GM21360 (cell line): ENCODE results near the gene OSMR.
"Not testable (repeated sequence)": the region's sequence is repeated elsewhere in the genome, so short reads cannot be mapped to it uniquely, and the experiment has no call there.

Experiments used
- ATAC-seq: cut with Tn5 transposase; IDR thresholded peaks from one replicate; pipeline ENCODE4 v1.9.1; 2021; ENCODE audit warnings: mild to moderate bottlenecking, moderate library complexity; ENCODE audit not compliant: unreplicated experiment

Gene OSMR

GRCh38 chr5:38830521-38831051 lies 15.2 kb upstream of the OSMR start:
- ATAC-seq, result no peak

- ATAC-seq, result no peak
Measured at GRCh38 chr5:38831117-38831516, 14.7 kb upstream of the OSMR start.

- no peak for ATAC-seq
Measured at GRCh38 chr5:38831909-38832308, 13.9 kb upstream of the OSMR start.

GRCh38 chr5:38832810-38833209 lies 13.0 kb upstream of the OSMR start:
- no peak for ATAC-seq

- no peak for ATAC-seq
Measured at GRCh38 chr5:38835887-38836286, 9.9 kb upstream of the OSMR start.

DNA sequence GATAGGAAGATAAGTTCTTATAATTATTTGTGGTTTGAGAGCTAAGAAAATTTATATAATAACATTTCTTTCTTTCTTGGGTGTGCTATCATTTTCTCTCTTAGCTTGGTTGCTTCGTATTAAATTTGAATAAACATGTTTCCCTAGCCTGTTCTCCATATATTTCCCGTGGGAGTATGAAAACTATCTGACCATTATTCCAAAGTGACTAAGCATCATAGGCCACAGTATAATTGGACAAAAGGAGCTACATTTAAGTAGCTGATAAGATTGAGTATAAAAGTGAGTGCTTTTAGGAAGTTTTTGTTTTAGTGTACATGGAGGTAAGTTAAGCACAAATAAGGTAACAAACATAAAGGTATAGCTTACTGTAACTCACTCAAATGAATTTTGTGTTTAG lies 8.4 kb upstream of the OSMR start:
- no peak for ATAC-seq

DNA sequence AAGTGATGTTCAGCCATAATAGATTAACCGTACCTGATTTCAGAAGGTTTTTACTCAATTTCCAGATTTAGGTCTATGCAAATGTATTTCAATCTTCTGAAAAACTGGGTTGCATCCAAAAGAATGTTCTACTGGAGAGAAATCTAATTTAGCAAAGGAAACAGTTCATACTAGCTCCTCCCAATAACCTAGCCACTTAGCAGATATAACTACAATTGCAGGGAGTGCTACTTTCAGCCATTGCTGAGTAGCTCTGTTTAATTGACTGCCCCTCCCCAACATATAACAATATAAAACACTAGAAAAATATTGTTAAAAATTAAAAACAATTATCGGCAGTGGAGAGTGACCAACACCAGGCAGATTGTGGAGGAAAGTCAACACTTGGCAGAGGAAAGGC lies 7.9 kb upstream of the OSMR start:
- ATAC-seq, result no peak

DNA sequence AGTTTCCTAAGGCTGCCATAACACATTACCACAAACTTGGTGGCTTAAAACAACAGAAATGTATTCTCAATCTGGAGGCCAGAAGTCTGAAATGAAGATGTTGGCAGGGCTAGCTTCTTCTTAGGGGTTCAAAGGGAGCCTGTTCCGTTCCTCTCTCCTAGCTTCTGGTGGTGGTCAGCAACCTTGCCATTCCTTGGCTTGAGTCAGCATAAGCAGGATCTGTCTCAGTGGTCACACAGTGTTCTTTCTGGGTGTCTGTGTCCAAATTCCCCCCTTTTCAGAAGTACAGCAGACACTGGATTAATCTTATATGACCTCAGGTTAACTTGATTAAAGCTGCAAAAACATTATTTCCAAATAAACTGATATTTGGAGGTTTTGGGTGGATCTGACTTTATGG lies 2.1 kb upstream of the OSMR start:
- ATAC-seq, result no peak

- ATAC-seq, result no peak
Measured at GRCh38 chr5:38846379-38847011, 683 bp downstream of the OSMR start.

DNA sequence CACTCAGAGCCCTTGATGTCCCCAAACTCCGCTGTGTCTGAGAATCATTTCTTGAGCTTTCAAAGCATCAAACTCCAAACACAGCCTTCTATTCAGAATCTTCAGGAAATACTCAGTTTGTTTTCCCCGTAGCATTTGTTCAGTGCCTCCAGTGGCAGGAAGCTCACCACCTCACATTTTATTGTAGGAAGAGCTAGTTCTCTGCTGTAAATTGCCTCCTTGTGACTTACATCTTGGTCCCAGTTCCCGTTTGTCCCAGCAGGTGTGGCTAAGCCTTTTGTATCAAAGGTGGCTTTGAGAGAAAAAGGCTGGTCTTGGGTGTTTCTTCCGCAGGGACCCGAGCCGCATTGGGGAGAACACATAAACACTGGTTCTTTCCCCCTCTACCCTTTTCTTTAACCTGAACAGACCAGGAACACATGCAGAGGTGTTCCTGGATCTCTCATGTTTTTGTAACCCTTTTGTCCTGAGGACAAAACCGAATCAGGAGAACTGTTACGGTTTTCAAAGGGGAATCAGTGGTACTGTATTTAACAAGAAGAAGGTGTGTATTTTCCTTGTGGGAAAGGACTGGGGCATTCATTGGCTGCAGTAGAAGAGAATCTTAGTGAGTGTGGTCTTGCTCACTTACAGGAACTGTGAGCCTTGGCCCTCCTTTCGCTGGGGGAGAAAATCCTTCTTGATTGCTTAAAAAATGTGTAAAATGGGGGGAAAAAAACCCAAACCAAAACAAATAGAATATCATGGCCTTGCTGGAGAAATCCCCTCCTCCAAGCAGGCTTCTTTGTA lies 1.9 kb downstream of the OSMR start:
- ATAC-seq, result no peak

DNA sequence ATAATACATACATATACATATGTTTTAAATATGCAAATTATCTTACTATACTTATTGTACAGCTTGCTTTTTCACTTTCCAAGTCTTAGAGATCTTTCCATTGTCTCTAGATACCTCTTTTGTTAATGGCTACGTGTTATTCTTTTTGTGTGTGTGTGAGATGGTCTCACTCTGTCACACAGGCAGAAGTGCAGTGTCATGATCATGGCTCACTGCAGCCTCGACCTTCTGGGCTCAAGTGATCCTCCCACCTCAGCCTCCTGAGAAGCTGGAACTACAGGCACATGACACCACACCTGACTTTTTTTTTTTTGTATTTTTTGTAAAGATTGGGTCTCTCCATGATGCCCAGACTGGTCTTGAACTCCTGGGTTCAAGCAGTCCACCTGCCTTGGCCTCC lies 2.8 kb downstream of the OSMR start:
- no peak for ATAC-seq

DNA sequence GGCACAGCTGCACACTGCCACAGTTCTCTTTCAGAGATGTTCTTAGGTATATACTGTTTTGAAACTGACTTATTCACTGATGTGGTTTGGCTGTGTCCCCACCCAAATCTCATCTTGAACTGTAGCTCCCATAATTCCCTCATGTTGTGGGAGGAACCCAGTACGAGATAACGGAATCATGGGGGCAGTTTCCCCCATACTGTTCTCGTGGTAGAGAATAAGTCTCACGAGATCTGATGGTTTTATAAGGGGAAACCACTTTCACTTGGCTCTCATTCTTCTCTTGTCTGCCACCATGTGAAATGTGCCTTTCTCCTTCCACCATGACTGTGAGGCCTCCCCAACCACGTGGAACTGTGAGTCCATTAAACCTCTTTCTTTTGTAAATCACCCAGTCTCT lies 5.8 kb downstream of the OSMR start:
- not testable (repeated sequence) for ATAC-seq

GRCh38 chr5:38853753-38854470 lies 8.1 kb downstream of the OSMR start:
- no peak for ATAC-seq

DNA sequence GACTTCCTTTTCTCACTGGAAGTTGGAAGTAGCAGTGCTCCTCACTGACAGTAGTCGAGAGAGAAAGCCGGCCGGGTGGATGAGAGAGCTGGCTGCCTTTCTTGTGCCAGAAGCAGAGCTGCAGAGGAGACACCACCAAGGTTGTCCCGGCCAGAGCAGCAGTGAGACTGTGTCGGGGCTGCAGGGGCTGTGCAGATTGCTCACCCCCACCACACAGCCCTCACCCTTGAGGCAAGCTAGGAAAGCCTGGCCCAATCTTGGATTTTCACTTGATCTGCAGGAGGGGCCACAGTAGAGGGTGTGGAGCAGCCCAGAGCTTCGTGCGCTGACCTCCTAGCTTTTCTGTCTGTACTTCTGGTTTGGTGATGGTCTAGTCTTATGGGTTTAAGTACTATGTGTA lies 9.1 kb downstream of the OSMR start:
- ATAC-seq, result no peak

GRCh38 chr5:38856660-38857059 lies 10.8 kb downstream of the OSMR start:
- no peak for ATAC-seq

DNA sequence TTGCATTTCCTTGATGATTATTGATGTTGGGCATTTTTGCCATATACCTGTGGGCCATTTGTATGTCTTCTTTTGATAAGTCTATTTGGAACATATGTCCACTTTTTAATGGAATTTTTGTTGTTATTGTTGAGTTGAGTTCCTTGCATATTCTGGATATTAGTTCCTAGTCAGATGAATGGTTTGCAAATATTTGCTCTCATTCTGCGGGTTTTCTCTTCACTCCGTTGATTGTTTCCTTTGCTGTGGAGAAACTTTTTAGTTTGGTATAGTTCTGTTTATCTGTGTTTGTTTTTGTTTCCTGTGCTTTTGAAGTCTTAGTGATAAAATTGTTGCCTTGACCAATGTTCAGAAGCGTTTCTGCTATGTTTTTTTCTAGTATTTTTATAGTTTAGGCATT lies 13.0 kb downstream of the OSMR start:
- ATAC-seq, result no peak

- ATAC-seq, result not testable (repeated sequence)
Measured at GRCh38 chr5:38861986-38862770, 16.4 kb downstream of the OSMR start.

- no peak for ATAC-seq
Measured at GRCh38 chr5:38866362-38867031, 20.7 kb downstream of the OSMR start.

GRCh38 chr5:38867032-38867398 lies 21.2 kb downstream of the OSMR start:
- ATAC-seq, result no peak

DNA sequence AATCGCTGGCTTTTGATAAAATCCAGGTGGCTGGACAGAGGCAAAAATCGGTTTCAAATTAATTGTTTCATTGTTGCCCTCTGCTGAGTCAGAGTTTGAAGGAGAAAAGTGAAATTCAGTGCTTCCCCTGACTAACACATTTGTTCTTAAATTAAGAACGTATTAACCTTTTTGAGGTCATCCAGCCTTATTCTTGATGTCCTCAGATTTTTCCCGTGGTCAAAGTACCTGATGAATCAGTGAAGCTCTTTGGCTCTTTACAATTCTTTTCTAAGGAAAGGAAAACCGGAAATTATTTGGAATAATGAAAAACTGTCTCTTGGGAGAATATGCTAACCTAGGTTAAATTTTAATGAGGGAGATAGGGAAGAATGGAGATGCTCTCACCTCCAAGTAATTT lies 21.6 kb downstream of the OSMR start:
- no peak for ATAC-seq

GRCh38 chr5:38870595-38870994 lies 24.8 kb downstream of the OSMR start:
- ATAC-seq, result no peak
